Activated naive CD4-positive, alpha-beta T cell treated with anti-CD3 and anti-CD28 coated beads, Interleukin-2, amount 10 ng/mL, durations not matched to agents 7 days and 5 days (primary cell): Measurements from ENCODE around the gene SF3B2.
A peak's percentile ranks its signal among the peaks of the same experiment; 100 is the strongest.

Source experiments
- CTCF ChIA-PET: fragments of 350-600 bp; sonication (Branson Sonifier 250); formaldehyde crosslinking; loops from one replicate; lab custom pipeline; 2021; ENCODE audit warnings: antibody characterized with exemption; lab: Charles Lee
- DNase-seq: peaks from one replicate; pipeline ENCODE4 v3.0.0-alpha.2; 2020
- H3K27ac Mint-ChIP-seq: one replicate; pipeline ENCODE4 v1.8.0; 2021; ENCODE audit warnings: mild to moderate bottlenecking, moderate library complexity, mixed read lengths
- H3K27me3 Mint-ChIP-seq: one replicate; pipeline ENCODE4 v1.8.0; 2021; ENCODE audit warnings: mild to moderate bottlenecking, mixed read lengths
- H3K36me3 Mint-ChIP-seq: one replicate; pipeline ENCODE4 v1.8.0; 2021; ENCODE audit warnings: mixed read lengths
- H3K4me1 Mint-ChIP-seq: one replicate; pipeline ENCODE4 v1.8.0; 2021; ENCODE audit warnings: mixed read lengths
- H3K4me3 Mint-ChIP-seq: one replicate; pipeline ENCODE4 v1.8.0; 2021; ENCODE audit warnings: mild to moderate bottlenecking, moderate library complexity, mixed read lengths
- H3K9me3 Mint-ChIP-seq: one replicate; pipeline ENCODE4 v1.8.0; 2021; ENCODE audit warnings: mixed read lengths

The SF3B2 gene

DNA sequence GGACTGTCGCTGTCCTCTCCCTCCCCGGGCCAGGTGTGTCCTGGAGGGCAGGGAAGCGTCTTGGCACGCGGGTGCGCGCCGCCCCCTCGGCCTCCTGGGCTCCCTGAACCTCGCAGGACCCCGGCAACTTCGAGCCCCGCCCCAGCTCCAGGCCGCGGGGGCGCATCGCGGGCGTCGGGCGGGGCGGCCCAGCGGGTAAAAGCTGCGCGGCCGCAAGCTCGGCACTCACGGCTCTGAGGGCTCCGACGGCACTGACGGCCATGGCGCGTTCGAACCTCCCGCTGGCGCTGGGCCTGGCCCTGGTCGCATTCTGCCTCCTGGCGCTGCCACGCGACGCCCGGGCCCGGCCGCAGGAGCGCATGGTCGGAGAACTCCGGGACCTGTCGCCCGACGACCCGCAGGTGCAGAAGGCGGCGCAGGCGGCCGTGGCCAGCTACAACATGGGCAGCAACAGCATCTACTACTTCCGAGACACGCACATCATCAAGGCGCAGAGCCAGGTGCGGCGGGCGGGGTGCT, 40.3 kb upstream of the SF3B2 start, which contains the start of gene CST6:
Gene CST6, plus strand, starts transcription at position 224 of the 519 bp plus-strand sequence. Its CDS starts 37 bp downstream, at position 261.
- Mint-ChIP-seq H3K27me3 (peaks cover 49% of the 10 kb centered on the region), H3K4me3 (no peak within 1 kb of the TSS), H3K36me3 (no peaks in the 10 kb centered on the region), H3K9me3 (no peaks in the 10 kb centered on the region), H3K4me1 (peaks cover 2% of the 10 kb centered on the region), H3K27ac (no peak within 1 kb of the TSS)
- CTCF ChIA-PET: interaction anchor here (0.8 to 2.9 kb wide), 2 partner anchors 11 to 41 kb away, joined by 3 to 14 read pairs; partner anchors contain the start of gene SF3B2
- DNase-seq: no peak

DNA sequence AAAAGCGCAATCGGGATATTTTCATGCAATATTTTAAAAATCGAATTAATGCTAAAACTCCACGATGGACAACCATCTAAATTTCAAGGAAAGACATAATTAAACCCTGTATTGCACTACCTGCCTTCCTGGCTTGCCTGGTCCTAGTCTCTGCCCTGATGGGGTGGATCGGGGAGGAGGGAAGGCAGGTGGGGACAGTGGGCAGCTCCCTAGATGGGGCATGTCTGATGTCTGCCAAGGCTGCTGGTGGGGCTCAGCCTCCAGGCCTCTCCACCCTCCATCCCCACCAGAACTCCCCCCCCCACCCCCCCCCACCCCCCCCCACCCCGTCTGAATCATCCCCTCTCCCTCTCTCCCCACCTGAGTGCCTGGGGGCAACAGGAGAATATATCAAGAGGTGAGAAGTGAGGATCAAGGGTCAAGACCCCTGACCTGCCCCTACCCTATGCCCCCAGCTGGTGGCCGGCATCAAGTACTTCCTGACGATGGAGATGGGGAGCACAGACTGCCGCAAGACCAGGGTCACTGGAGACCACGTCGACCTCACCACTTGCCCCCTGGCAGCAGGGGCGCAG, 39.7 kb upstream of the SF3B2 start:
- Mint-ChIP-seq H3K27me3 (peaks cover 49% of the 10 kb centered on the region), H3K4me3 (no peak overlapping the region)
- CTCF ChIA-PET: interaction anchor here (0.8 to 2.9 kb wide), 3 partner anchors 10 to 301 kb away, joined by 3 to 14 read pairs (median 3); partner anchors contain the start of gene SF3B2

DNA sequence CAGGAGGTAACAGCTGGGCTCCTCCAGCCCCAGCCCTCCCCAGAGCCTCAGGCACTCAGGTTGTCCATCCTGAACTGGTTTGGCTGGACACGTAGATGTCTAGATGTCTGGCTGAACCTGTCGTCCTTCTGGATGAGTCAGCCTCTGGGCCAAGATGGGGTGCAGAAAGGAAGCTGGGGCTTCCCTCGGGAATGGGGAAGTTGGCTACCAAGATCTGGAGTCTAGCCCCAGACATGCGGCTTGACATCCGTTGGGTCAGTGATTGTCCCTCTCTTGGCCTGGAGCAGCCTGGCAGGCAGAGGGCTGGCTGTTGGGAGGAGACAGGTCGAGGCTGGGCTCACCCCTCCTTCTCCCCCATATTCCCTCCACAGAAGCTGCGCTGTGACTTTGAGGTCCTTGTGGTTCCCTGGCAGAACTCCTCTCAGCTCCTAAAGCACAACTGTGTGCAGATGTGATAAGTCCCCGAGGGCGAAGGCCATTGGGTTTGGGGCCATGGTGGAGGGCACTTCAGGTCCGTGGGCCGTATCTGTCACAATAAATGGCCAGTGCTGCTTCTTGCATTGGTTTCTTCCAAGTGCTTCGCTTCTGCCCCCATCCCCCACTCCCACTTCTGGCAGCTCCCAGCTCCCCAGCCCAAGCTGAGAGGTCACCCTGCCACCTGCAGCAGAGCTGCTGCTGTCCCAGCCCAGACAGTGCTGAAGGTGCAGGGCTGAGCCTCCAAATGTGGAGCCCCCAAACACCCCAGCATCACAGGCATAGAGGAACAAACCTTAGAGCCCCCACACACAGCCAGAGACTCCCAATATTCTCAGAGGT, 39.0 kb upstream of the SF3B2 start:
- CTCF ChIA-PET: interaction anchor here (0.9 to 2.9 kb wide), 2 partner anchors 9 to 302 kb away, joined by 3 to 14 read pairs; no protein-coding TSS in a partner anchor
- no peak for DNase-seq
- Mint-ChIP-seq H3K4me3 (no peak overlapping the region), H3K9me3 (no peaks in the 10 kb centered on the region), H3K27ac (no peak overlapping the region), H3K27me3 (peaks cover 49% of the 10 kb centered on the region), H3K4me1 (peaks cover 2% of the 10 kb centered on the region), H3K36me3 (no peaks in the 10 kb centered on the region)

More for the DNA sequence above, 39.7 kb upstream of the SF3B2 start:
- H3K4me1 Mint-ChIP-seq: peaks cover 2% of the 10 kb centered on the region
- no peaks in the 10 kb centered on the region for H3K36me3 Mint-ChIP-seq
- H3K9me3 Mint-ChIP-seq: no peaks in the 10 kb centered on the region
- no peak overlapping the region for H3K27ac Mint-ChIP-seq
- no peak for DNase-seq

DNA sequence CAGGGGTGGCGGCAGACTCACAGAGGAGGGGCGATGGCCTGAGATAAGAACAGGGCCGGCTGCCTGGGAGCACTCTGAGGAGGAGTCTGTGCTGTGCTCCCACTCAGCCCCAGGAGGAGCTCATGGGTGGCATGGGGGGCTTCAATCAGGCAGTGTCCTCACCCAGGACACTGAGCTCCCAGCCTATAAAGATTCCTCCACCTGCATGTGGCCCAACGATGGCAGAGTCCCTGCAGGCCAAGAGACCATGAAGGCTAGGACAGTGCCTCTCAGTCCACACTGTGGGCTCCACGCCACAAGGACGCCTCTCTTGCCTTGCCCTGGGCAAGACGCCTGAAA, 38.4 kb upstream of the SF3B2 start:
- peaks cover 45% of the 10 kb centered on the region for H3K27me3 Mint-ChIP-seq
- DNase-seq: no peak
- CTCF ChIA-PET: interaction anchor here (0.9 to 2.9 kb wide), 2 partner anchors 9 to 302 kb away, joined by 3 to 14 read pairs; no protein-coding TSS in a partner anchor
- H3K4me1 Mint-ChIP-seq: peaks cover 2% of the 10 kb centered on the region
- no peak overlapping the region for H3K4me3 Mint-ChIP-seq
- H3K27ac Mint-ChIP-seq: no peak overlapping the region
- H3K36me3 Mint-ChIP-seq: no peaks in the 10 kb centered on the region
- no peaks in the 10 kb centered on the region for H3K9me3 Mint-ChIP-seq

DNA sequence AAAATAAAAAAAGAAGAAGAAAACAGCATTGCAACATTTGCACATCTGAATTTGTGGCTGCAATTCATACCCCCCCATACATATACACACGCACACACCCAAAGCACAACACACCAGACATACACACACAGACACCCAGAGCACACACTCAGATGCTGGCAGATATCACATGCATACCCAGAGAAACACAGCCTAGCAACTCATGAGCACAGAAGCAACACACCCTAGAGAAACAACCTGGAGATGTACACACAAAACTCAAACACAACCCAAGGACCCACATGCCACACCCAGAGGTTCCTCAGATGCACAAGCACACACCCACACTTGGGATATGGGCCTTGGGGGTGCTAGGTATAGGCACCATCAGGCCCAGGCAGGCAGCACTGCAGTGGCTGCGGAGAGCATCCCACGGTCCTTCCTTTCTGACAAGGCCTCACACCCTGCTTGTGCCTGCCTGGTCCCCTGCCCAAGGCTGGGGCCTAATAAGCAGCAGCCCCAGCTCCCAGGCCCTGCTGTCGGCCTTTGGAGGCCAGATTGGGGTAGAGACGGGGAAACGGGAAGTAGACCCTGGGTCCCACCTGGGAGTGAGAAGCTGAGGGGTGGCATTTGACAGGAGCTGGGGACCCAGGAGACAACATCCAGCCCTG, 37.2 kb upstream of the SF3B2 start:
- H3K27me3 Mint-ChIP-seq: peaks cover 43% of the 10 kb centered on the region
- DNase-seq: no peak
- H3K9me3 Mint-ChIP-seq: no peaks in the 10 kb centered on the region
- no peak overlapping the region for H3K27ac Mint-ChIP-seq
- H3K4me1 Mint-ChIP-seq: peaks cover 2% of the 10 kb centered on the region
- CTCF ChIA-PET: no interaction called here
- H3K36me3 Mint-ChIP-seq: no peaks in the 10 kb centered on the region
- H3K4me3 Mint-ChIP-seq: no peak overlapping the region

DNA sequence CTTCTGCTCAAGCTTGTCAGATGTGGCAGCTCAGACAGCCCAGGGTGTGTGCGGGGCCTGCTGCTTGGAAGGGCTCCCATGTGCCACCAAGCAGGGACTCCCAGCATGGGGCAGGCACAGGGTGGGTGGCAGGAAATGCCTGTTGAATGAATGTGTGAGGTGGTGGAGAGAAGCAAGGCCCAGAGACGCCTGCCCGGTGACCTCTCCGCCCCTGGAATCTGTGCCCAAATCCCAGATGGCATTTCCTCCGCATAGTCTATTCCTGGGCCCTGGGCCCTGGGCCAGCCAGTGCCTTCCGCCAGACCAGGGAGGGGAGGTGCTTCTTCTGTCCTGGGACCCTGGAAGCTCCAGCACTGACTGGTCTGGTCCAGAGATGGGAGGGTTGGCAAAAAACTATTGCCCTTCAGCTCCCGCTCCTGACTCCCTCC, 36.7 kb upstream of the SF3B2 start:
- DNase-seq: no peak
- no peaks in the 10 kb centered on the region for H3K36me3 Mint-ChIP-seq

DNA sequence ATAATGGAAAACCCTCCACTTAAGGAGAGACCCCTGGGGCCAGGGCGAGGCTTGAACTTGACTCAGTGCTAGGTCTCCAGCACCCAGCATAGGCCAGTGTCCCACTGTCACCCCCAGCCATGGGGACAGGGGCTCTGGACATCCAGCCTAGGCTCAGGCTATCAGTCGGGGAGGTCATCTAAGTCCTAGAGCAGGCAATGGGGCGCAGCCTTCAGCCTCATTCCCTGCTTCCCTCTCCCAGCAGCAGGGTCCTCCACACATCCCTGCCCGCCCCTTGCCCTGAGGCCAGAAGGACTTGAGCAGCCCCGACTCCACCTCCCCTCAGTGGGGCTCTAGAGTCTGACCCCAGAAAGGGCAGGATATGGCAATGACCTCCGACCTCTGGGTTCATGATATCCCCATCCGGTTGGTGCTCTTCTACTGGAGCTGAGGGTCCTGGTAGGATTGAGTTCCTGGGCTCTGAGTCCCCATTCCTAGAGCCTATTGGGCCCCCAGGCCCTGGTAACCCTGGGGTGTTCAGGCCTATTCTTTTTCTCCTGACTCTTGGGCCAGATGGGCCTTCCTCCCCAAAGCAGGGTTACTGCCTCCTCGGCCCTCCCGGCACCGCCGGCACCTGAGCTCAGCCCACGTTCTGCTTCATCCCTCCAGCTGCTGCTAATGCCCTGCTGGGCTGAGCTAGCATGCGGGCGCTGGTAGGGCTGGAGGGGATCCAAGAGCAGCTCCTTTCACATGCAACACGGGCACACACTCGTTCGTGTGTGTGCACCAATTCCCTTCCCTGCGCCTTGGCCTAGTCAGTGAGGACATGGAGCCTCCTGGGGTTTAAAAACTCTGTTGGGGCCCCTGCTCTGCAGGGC, 36.0 kb upstream of the SF3B2 start:
- CTCF ChIA-PET: interaction anchor here (0.5 kb wide), 1 partner anchor 247 kb away, joined by 4 read pairs; no protein-coding TSS in a partner anchor
- Mint-ChIP-seq H3K4me3 (no peak overlapping the region), H3K27ac (no peak overlapping the region), H3K36me3 (no peaks in the 10 kb centered on the region), H3K4me1 (peaks cover 7% of the 10 kb centered on the region), H3K9me3 (no peaks in the 10 kb centered on the region), H3K27me3 (peaks cover 43% of the 10 kb centered on the region)
- no peak for DNase-seq

More for the DNA sequence above, 36.7 kb upstream of the SF3B2 start:
- CTCF ChIA-PET: no interaction called here
- no peak overlapping the region for H3K27ac Mint-ChIP-seq
- H3K27me3 Mint-ChIP-seq: peaks cover 43% of the 10 kb centered on the region
- no peak overlapping the region for H3K4me3 Mint-ChIP-seq
- no peaks in the 10 kb centered on the region for H3K9me3 Mint-ChIP-seq
- H3K4me1 Mint-ChIP-seq: peaks cover 4% of the 10 kb centered on the region

DNA sequence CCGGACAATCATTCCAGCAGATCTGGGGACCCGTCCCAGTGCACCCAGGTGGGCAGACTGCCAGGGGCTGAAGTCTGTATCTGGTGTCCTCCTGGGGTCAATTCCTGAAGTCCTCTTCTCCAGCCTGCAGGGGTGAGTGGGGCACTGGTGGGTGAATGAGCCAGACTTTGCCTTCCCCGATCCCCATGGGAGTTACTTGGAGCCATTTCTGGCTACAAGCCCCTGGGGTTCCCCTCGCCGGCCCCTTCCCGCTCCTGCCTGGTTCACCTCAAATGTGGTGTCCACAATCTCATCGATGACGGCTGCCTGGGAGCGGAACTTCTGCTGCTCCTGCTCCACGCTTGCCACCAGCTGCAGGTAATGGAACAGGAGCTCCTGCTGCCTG, 35.4 kb upstream of the SF3B2 start:
- CTCF ChIA-PET: no interaction called here
- H3K4me3 Mint-ChIP-seq: no peak overlapping the region
- H3K27ac Mint-ChIP-seq: no peak overlapping the region

DNA sequence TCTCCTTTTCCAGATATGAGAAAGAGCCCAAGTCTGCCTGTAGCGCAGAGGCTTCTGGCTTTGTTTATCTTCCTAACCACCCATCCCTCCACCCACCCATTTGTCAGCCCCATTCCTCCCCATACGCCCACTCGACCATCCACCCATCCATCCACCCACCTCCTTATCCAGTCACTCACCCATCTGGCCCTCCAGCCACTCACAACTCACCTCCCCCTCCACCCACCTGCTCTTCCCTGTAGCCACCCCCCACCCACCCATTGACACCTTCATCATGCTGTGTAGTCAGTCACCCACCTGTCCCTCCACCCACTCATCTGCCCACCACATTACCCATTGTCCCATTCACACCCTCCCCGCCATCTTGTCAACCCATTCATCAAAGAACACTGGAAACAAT, 34.8 kb upstream of the SF3B2 start:
- Mint-ChIP-seq H3K4me1 (peaks cover 12% of the 10 kb centered on the region), H3K9me3 (no peaks in the 10 kb centered on the region), H3K27ac (no peak overlapping the region), H3K36me3 (no peaks in the 10 kb centered on the region), H3K4me3 (no peak overlapping the region), H3K27me3 (peaks cover 41% of the 10 kb centered on the region)
- DNase-seq: no peak
- CTCF ChIA-PET: no interaction called here

More for the DNA sequence above, 35.4 kb upstream of the SF3B2 start:
- no peaks in the 10 kb centered on the region for H3K36me3 Mint-ChIP-seq
- no peaks in the 10 kb centered on the region for H3K9me3 Mint-ChIP-seq
- H3K27me3 Mint-ChIP-seq: peaks cover 43% of the 10 kb centered on the region
- no peak for DNase-seq
- peaks cover 9% of the 10 kb centered on the region for H3K4me1 Mint-ChIP-seq

DNA sequence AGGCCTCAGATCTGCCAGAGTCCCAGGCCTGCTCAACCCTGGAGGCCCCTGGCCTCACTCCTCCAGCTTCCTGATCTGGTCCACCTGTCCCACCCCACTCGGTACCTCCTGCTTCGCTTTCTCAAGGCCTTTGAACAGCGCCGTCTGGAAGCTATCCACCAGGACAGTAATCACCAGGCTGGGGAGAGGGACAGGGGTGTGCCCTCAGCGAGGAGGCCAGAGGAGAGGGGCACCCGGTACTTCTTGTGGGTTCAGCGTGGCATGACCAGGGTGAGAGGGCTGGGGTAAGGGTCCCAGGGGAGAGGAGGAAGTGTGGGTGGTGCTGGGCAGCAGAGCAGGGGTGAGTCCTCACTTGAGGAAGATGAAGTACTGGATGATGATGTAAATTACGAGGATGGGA, 32.0 kb upstream of the SF3B2 start:
- peaks cover 42% of the 10 kb centered on the region for H3K27me3 Mint-ChIP-seq
- CTCF ChIA-PET: interaction anchor here (0.7 to 2.8 kb wide), 3 partner anchors 11 to 308 kb away, joined by 3 to 15 read pairs (median 4); partner anchors contain the start of gene KAT5
- H3K4me1 Mint-ChIP-seq: peaks cover 16% of the 10 kb centered on the region
- H3K36me3 Mint-ChIP-seq: no peaks in the 10 kb centered on the region
- no peak overlapping the region for H3K27ac Mint-ChIP-seq
- no peak for DNase-seq
- H3K9me3 Mint-ChIP-seq: no peaks in the 10 kb centered on the region
- H3K4me3 Mint-ChIP-seq: no peak overlapping the region

DNA sequence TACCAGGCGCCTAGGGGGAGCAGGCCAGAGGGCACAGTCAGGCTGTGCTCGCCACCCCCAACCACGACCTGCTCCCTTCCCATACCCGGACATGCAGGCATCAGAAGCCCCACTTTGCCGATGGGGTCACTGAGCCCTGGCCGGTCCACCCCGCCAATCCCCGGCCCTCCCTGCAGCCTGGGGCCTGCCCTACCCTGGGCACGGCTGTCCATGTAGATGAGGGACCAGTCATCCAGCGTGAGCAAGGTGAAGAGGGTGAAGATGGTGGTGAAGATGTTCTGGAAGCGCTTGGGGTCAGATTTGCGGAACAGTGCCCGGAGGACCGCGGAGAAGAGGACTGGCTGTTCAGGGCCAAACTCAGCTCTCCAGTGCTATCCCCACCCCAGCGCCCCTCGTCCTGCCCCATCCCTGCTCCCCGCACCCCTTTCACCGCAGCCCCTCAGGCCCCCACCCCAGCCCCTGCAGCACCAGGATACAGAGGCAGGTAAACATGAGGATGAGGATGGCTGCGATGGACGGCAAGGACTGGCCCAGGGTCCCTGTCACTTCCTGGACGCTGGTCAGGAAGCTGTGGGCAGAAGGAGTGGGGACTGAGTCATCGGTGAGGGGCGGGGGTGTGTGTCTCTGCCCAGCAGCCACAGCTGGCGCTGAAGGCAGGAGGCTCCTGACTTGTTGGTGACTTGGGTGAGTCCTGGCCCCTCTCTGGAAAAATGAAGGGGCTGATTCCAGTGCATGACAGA, 31.4 kb upstream of the SF3B2 start:
- peak; percentile 32 for DNase-seq
- Mint-ChIP-seq H3K36me3 (no peaks in the 10 kb centered on the region), H3K4me3 (no peak overlapping the region), H3K9me3 (no peaks in the 10 kb centered on the region), H3K27ac (no peak overlapping the region), H3K27me3 (peaks cover 45% of the 10 kb centered on the region), H3K4me1 (peaks cover 16% of the 10 kb centered on the region)
- CTCF ChIA-PET: interaction anchor here (2.8 kb wide), 1 partner anchor 11 kb away, joined by 15 read pairs; no protein-coding TSS in a partner anchor

DNA sequence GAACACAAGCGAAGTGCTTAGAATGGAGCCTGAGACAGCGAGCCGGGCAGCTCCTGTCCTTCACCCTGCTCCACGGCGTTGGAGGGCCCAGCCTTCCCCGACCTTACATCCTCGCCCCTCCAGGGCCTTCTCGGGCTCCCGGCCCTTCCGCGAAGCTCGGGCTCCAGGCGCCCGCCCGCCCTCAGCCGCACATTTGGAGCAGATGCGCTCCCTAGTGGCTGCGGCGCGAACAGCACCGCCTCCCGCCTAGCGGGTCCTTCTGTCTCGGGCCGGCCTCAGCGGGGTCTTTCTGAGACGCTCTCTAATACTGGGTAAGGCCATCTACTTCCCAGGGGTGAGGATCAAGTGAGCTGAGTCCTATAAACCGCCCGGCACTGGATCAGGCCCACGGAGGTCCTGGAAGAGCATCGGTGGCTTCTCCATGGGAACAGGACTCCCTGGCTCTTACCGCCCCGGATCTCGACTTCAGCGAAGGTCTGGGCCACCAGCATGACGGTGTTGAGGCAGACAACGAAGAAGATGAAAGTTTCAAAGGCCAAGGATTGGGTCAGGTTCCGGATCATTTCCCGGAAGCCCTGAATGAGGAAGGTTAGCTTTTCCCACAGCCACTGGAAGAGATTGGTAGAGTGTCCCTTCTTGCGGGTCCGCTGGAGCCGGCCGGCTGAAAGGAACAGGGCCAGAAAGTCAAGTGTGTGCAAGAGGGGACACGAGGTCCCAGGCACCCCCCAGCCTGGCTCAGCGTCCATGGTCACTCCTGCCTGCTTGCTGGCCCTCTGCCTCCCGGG, 29.6 kb upstream of the SF3B2 start:
- H3K4me3 Mint-ChIP-seq: no peak overlapping the region
- no peaks in the 10 kb centered on the region for H3K9me3 Mint-ChIP-seq
- no peak overlapping the region for H3K27ac Mint-ChIP-seq
- H3K36me3 Mint-ChIP-seq: no peaks in the 10 kb centered on the region
- CTCF ChIA-PET: interaction anchor here (0.6 to 3.5 kb wide), 31 partner anchors 9 to 317 kb away, joined by 3 to 32 read pairs (median 4); partner anchors contain the start of genes BANF1, CNIH2, CST6 and FIBP
- H3K27me3 Mint-ChIP-seq: peaks cover 52% of the 10 kb centered on the region
- peaks cover 16% of the 10 kb centered on the region for H3K4me1 Mint-ChIP-seq
- peak; percentile 85 for DNase-seq
